ENCODE data around the gene MEMO1.
A peak's percentile ranks its signal among the peaks of the same experiment; 100 is the strongest.
"Not testable (repeated sequence)": the region's sequence is repeated elsewhere in the genome, so short reads cannot be mapped to it uniquely, and the experiment has no call there.

The MEMO1 gene

GRCh38 chr2:32010670-32011484, at the start of gene MEMO1:
Gene MEMO1, minus strand, starts transcription at chr2:32011008. Its CDS starts 761 bp downstream, at chr2:32010247.
- Histone ChIP-seq H3K9ac (ENCODE audit: low read length in 5 of 5) (peak within 1 kb of the TSS; percentile 62 to 89 (median 81)), H3K27me3 (ENCODE audit: control insufficient read depth in 5 of 5, insufficient read depth in 4 of 5, low read length in 5 of 5) (no peaks in the 10 kb centered on the region), H3K4me3 (ENCODE audit: low read depth in 1 of 5, low read length in 5 of 5) (peak within 1 kb of the TSS; percentile 79 to 96 (median 83)), H3K9me3 (ENCODE audit: control insufficient read depth in 5 of 5, low read length in 5 of 5) (no peaks in the 10 kb centered on the region), H3K36me3 (ENCODE audit: control insufficient read depth in 5 of 5, insufficient read depth in 5 of 5, low read length in 5 of 5) (peaks cover 0 to 4% (median 0%) of the 10 kb centered on the region in 5 donors), H3K4me1 (ENCODE audit: control insufficient read depth in 5 of 5, insufficient read depth in 5 of 5, low read length in 5 of 5) (peaks cover 0 to 27% (median 24%) of the 10 kb centered on the region in 5 donors), H3K27ac (ENCODE audit: low read depth, low read length) (peak within 1 kb of the TSS; percentile 82)

DNA sequence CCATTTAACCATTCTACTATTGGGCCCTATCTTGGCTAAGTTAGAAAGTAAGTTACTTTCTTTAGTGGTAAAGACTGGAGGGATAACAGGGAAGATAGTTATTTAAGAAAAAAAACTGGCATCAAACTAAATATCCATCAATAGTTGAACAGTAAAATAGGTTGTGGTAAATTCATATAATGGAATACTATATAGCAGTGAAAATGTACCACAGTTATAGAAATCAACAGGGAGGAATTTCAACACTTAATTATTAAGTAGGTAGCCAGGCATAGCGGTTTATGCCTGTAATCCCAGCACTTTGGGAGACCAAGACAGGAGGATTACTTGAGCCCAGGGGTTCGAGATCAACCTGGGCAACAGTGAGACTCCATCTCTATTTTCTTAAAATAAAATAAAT, 49.5 kb upstream of the MEMO1 start:
- H3K9me3 ChIP-seq (ENCODE audit: control insufficient read depth in 5 of 5, low read length in 5 of 5): no peaks in the 10 kb centered on the region

GRCh38 chr2:32058130-32058529, 47.3 kb upstream of the MEMO1 start:
- Histone ChIP-seq H3K27ac (ENCODE audit: low read depth, low read length) (no peak overlapping the region), H3K36me3 (ENCODE audit: control insufficient read depth in 5 of 5, insufficient read depth in 5 of 5, low read length in 5 of 5) (no peaks in the 10 kb centered on the region), H3K4me1 (ENCODE audit: control insufficient read depth in 5 of 5, insufficient read depth in 5 of 5, low read length in 5 of 5) (peaks cover 0 to 12% (median 9%) of the 10 kb centered on the region in 5 donors), H3K9me3 (ENCODE audit: control insufficient read depth in 5 of 5, low read length in 5 of 5) (no peaks in the 10 kb centered on the region), H3K27me3 (ENCODE audit: control insufficient read depth in 5 of 5, insufficient read depth in 4 of 5, low read length in 5 of 5) (no peaks in the 10 kb centered on the region), H3K9ac (ENCODE audit: low read length in 5 of 5) (no peak overlapping the region), H3K4me3 (ENCODE audit: low read depth in 1 of 5, low read length in 5 of 5) (no peak overlapping the region)

More for the DNA sequence above, 49.5 kb upstream of the MEMO1 start:
- no peaks in the 10 kb centered on the region for H3K27me3 ChIP-seq (ENCODE audit: control insufficient read depth in 5 of 5, insufficient read depth in 4 of 5, low read length in 5 of 5)
- peaks cover 0 to 22% (median 18%) of the 10 kb centered on the region in 5 donors for H3K4me1 ChIP-seq (ENCODE audit: control insufficient read depth in 5 of 5, insufficient read depth in 5 of 5, low read length in 5 of 5)
- H3K9ac ChIP-seq (ENCODE audit: low read length in 5 of 5): no peak overlapping the region
- no peak overlapping the region for H3K27ac ChIP-seq (ENCODE audit: low read depth, low read length)
- no peak overlapping the region for H3K4me3 ChIP-seq (ENCODE audit: low read depth in 1 of 5, low read length in 5 of 5)
- no peaks in the 10 kb centered on the region for H3K36me3 ChIP-seq (ENCODE audit: control insufficient read depth in 5 of 5, insufficient read depth in 5 of 5, low read length in 5 of 5)

DNA sequence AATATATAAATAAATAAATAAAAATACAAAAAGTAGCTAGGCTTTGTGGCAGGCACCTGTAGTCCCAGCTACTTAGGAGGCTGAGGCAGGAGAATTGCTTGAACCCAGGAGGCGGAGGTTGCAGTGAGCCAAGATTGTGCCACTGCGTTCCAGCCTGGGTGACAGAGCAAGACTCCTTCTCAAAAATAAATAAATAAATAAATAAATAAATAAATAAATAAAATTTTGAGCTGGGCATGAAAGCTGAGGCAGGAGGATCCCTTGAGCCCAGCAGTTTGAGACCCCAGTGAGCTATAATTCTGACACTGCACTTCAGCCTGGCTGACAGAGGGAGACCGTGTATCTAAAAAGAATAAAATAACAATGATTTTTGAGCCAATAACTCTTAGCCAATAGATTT, 43.8 kb upstream of the MEMO1 start:
- H3K9me3 ChIP-seq (ENCODE audit: control insufficient read depth in 5 of 5, low read length in 5 of 5); H3K4me1 ChIP-seq (ENCODE audit: control insufficient read depth in 5 of 5, insufficient read depth in 5 of 5, low read length in 5 of 5); H3K4me3 ChIP-seq (ENCODE audit: low read depth in 1 of 5, low read length in 5 of 5); H3K36me3 ChIP-seq (ENCODE audit: control insufficient read depth in 5 of 5, insufficient read depth in 5 of 5, low read length in 5 of 5); H3K9ac ChIP-seq (ENCODE audit: low read length in 5 of 5); H3K27ac ChIP-seq (ENCODE audit: low read depth, low read length); H3K27me3 ChIP-seq (ENCODE audit: control insufficient read depth in 5 of 5, insufficient read depth in 4 of 5, low read length in 5 of 5): not testable (repeated sequence)

DNA sequence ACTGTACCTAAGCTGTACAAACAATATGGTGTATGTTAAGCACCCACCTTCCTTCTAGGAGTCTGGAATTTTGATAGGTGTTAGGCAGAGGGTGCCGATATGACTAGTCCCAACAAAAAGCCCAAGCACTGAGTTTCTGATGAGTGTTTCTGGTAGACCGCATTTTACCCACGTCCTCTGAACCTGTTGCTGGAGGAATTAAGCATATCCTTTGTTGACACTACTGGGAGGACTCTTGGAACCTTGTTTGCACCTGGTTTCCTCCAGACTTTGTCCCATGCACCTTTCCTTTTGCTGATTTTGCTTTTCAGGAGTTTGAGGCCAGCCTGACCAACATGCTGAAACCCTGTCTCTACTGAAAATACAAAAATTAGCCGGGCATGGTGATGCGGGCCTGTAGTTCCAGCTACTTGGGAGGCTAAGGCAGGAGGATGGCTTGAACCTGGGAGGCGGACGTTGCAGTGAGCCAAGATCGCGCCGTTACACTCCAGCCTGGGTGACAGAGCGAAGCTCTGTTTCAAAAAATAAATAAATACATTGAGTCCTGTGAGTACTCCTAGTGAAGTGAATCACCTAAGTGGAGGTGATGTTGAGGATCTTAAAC, 41.1 kb upstream of the MEMO1 start:
- no peak overlapping the region for H3K4me3 ChIP-seq (ENCODE audit: low read depth in 1 of 5, low read length in 5 of 5)
- no peaks in the 10 kb centered on the region for H3K9me3 ChIP-seq (ENCODE audit: control insufficient read depth in 5 of 5, low read length in 5 of 5)
- H3K4me1 ChIP-seq (ENCODE audit: control insufficient read depth in 5 of 5, insufficient read depth in 5 of 5, low read length in 5 of 5): no peaks in the 10 kb centered on the region
- no peaks in the 10 kb centered on the region for H3K36me3 ChIP-seq (ENCODE audit: control insufficient read depth in 5 of 5, insufficient read depth in 5 of 5, low read length in 5 of 5)
- H3K9ac ChIP-seq (ENCODE audit: low read length in 5 of 5): no peak overlapping the region
- H3K27ac ChIP-seq (ENCODE audit: low read depth, low read length): no peak overlapping the region
- H3K27me3 ChIP-seq (ENCODE audit: control insufficient read depth in 5 of 5, insufficient read depth in 4 of 5, low read length in 5 of 5): no peaks in the 10 kb centered on the region

GRCh38 chr2:32043561-32043960, 32.8 kb upstream of the MEMO1 start:
- Histone ChIP-seq H3K9ac (ENCODE audit: low read length in 5 of 5) (no peak overlapping the region), H3K27ac (ENCODE audit: low read depth, low read length) (no peak overlapping the region), H3K4me1 (ENCODE audit: control insufficient read depth in 5 of 5, insufficient read depth in 5 of 5, low read length in 5 of 5) (peaks cover 0 to 13% (median 12%) of the 10 kb centered on the region in 5 donors), H3K4me3 (ENCODE audit: low read depth in 1 of 5, low read length in 5 of 5) (no peak overlapping the region), H3K27me3 (ENCODE audit: control insufficient read depth in 5 of 5, insufficient read depth in 4 of 5, low read length in 5 of 5) (no peaks in the 10 kb centered on the region), H3K9me3 (ENCODE audit: control insufficient read depth in 5 of 5, low read length in 5 of 5) (no peaks in the 10 kb centered on the region), H3K36me3 (ENCODE audit: control insufficient read depth in 5 of 5, insufficient read depth in 5 of 5, low read length in 5 of 5) (no peaks in the 10 kb centered on the region)

DNA sequence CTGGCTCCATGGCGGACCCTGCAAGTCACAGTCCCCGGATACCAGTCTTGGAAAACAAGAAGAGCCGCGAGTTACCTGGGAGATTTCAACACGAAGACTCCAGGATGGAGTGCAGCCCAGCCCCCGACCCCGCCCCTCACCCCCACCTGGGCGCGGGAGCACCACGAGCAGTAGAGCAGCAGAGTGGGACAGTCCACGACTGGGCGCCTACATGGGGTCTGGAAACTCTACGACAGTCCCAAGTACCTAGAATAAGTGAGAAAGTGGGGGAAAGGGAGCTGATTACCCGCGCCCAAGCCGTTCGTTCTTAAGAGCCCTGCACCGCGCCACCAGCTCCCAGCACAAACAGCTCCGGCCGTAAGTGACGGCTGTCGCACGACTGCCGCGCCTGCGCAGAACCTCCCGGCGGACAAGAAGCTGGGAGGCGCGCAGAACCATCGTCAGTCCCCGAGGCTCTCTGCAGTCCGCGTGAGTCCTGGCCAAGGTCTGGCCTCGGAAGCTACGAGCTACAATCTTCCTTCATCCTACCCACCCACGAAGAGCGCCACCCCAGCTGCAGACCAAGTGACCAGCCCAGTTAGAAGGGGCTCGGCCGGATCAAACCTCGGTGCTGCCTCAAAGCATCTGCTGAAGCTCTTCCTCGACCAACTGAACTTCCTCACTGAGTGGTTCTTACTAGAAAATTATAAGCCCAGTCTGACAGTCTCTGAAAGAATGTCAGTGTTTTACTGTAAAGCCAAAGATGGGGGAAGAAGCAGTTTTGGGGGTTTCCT, 28.8 kb upstream of the MEMO1 start, which contains the start of gene DPY30:
DPY30 (minus strand) TSS at position 359 of the 773 bp plus-strand sequence; CDS start at position 10, 349 bp downstream.
- Histone ChIP-seq H3K27ac (ENCODE audit: low read depth, low read length) (peak within 1 kb of the TSS; percentile 51), H3K4me1 (ENCODE audit: control insufficient read depth in 5 of 5, insufficient read depth in 5 of 5, low read length in 5 of 5) (peaks cover 0 to 15% (median 12%) of the 10 kb centered on the region in 5 donors), H3K4me3 (ENCODE audit: low read depth in 1 of 5, low read length in 5 of 5) (peak within 1 kb of the TSS; percentile 84 to 98 (median 88)), H3K9me3 (ENCODE audit: control insufficient read depth in 5 of 5, low read length in 5 of 5) (no peaks in the 10 kb centered on the region), H3K9ac (ENCODE audit: low read length in 5 of 5) (peak within 1 kb of the TSS; percentile 57 to 88 (median 72)), H3K27me3 (ENCODE audit: control insufficient read depth in 5 of 5, insufficient read depth in 4 of 5, low read length in 5 of 5) (no peaks in the 10 kb centered on the region), H3K36me3 (ENCODE audit: control insufficient read depth in 5 of 5, insufficient read depth in 5 of 5, low read length in 5 of 5) (peaks cover 0 to 4% (median 2%) of the 10 kb centered on the region in 5 donors)

- H3K4me3 ChIP-seq (ENCODE audit: low read depth in 1 of 5, low read length in 5 of 5); H3K9me3 ChIP-seq (ENCODE audit: control insufficient read depth in 5 of 5, low read length in 5 of 5); H3K9ac ChIP-seq (ENCODE audit: low read length in 5 of 5); H3K4me1 ChIP-seq (ENCODE audit: control insufficient read depth in 5 of 5, insufficient read depth in 5 of 5, low read length in 5 of 5); H3K27ac ChIP-seq (ENCODE audit: low read depth, low read length); H3K27me3 ChIP-seq (ENCODE audit: control insufficient read depth in 5 of 5, insufficient read depth in 4 of 5, low read length in 5 of 5): not testable (repeated sequence)
- H3K36me3 ChIP-seq (ENCODE audit: control insufficient read depth in 5 of 5, insufficient read depth in 5 of 5, low read length in 5 of 5): peaks cover 4 to 12% (median 7%) of the 10 kb centered on the region in 5 donors
Measured at GRCh38 chr2:32034198-32034887, 23.5 kb upstream of the MEMO1 start.

- not testable (repeated sequence) for H3K27me3 ChIP-seq (ENCODE audit: control insufficient read depth in 5 of 5, insufficient read depth in 4 of 5, low read length in 5 of 5); H3K9me3 ChIP-seq (ENCODE audit: control insufficient read depth in 5 of 5, low read length in 5 of 5); H3K9ac ChIP-seq (ENCODE audit: low read length in 5 of 5); H3K4me1 ChIP-seq (ENCODE audit: control insufficient read depth in 5 of 5, insufficient read depth in 5 of 5, low read length in 5 of 5); H3K4me3 ChIP-seq (ENCODE audit: low read depth in 1 of 5, low read length in 5 of 5); H3K27ac ChIP-seq (ENCODE audit: low read depth, low read length)
- H3K36me3 ChIP-seq (ENCODE audit: control insufficient read depth in 5 of 5, insufficient read depth in 5 of 5, low read length in 5 of 5): peaks cover 19 to 36% (median 24%) of the 10 kb centered on the region in 5 donors
Measured at GRCh38 chr2:32018789-32019482, 8.1 kb upstream of the MEMO1 start.
